WTC11 (cell line): ENCODE data around the gene B4GALNT1. TPM values are rescaled to one million over a fixed set of nuclear protein-coding genes. Genes with fewer than 3 reads are reported as not detected.

ENCODE experiments used
- ATAC-seq: fragments of 200-7000 bp; cut with Tn5 transposase; 2 replicates; pipeline ENCODE4 v1.10.0; 2021; ENCODE audit warnings: mild to moderate bottlenecking, moderate library complexity
- CTCF ChIA-PET: fragments of 300-600 bp; sonication (Branson Sonifier 250); formaldehyde crosslinking; loops from one replicate; lab custom pipeline; 2021; ENCODE audit warnings: antibody characterized with exemption; lab: Charles Lee
- POLR2A ChIA-PET: fragments of 350-600 bp; sonication (Branson Sonifier 250); formaldehyde crosslinking; loops from one replicate; lab custom pipeline; 2021; ENCODE audit warnings: antibody characterized with exemption; lab: Charles Lee
- DNase-seq: peaks from one replicate; pipeline ENCODE4 v3.0.0; 2021; ENCODE audit warnings: low spot score
- H3K27ac Mint-ChIP-seq: 2 replicates; pipeline ENCODE4 v1.8.0; 2021; ENCODE audit warnings: mixed read lengths
- H3K27me3 Mint-ChIP-seq: 2 replicates; pipeline ENCODE4 v1.8.0; 2021; ENCODE audit warnings: low read depth, mild to moderate bottlenecking, moderate library complexity, mixed read lengths
- H3K36me3 Mint-ChIP-seq: 2 replicates; pipeline ENCODE4 v1.8.0; 2021; ENCODE audit warnings: mixed read lengths
- H3K4me1 Mint-ChIP-seq: 2 replicates; pipeline ENCODE4 v1.8.0; 2022; ENCODE audit warnings: mixed read lengths
- H3K4me3 Mint-ChIP-seq: 2 replicates; pipeline ENCODE4 v1.8.0; 2021; ENCODE audit warnings: mild to moderate bottlenecking, moderate library complexity, mixed read lengths
- H3K9me3 Mint-ChIP-seq: 2 replicates; pipeline ENCODE4 v1.8.0; 2021; ENCODE audit warnings: mixed read lengths
- CTCF ChIP-seq: fragments of 200-600 bp; IDR thresholded peaks from 2 replicates; pipeline ENCODE4 v1.8.0; 2022; ENCODE audit warnings: antibody characterized with exemption
- EMX1 ChIP-seq: fragments of 250-450 bp; sonication (Bioruptor Pico); IDR thresholded peaks from 2 replicates; pipeline ENCODE4 v1.8.0; 2021; ENCODE audit warnings: mild to moderate bottlenecking
- ESRRA ChIP-seq: sonication (generic); formaldehyde crosslinking; IDR thresholded peaks from 2 replicates; pipeline ENCODE4 v1.8.1; 2022; ENCODE audit warnings: mild to moderate bottlenecking, missing genetic modification reagents, borderline replicate concordance
- PRRX2 ChIP-seq: fragments of 250-450 bp; sonication (Bioruptor Pico); IDR thresholded peaks from 2 replicates; pipeline ENCODE4 v1.8.0; 2021; ENCODE audit warnings: mild to moderate bottlenecking
- total RNA-seq: library from RNA; stranded (reverse); gene quantifications from 3 replicates; pipeline ENCODE4 v1.2.3, GENCODE V29; 2021
- TF ChIP-seq, protein P1 (sequence below): fragments of 250-450 bp; sonication (Bioruptor Pico); IDR thresholded peaks from 2 replicates; pipeline ENCODE4 v1.9.0; 2021; ENCODE audit warnings: moderate library complexity, mild to moderate bottlenecking, inconsistent platforms, borderline replicate concordance
- TF ChIP-seq, protein P2 (sequence below): sonication (generic); formaldehyde crosslinking; IDR thresholded peaks from 2 replicates; pipeline ENCODE4 v1.8.1; 2022; ENCODE audit warnings: low read depth, mild to moderate bottlenecking, moderate library complexity, missing genetic modification reagents, borderline replicate concordance
- TF ChIP-seq, protein P3 (sequence below): sonication (generic); formaldehyde crosslinking; IDR thresholded peaks from 2 replicates; pipeline ENCODE4 v1.8.0; 2023; ENCODE audit warnings: missing genetic modification reagents, mild to moderate bottlenecking, borderline replicate concordance
- TF ChIP-seq, protein P4 (sequence below): sonication (generic); formaldehyde crosslinking; IDR thresholded peaks from 2 replicates; pipeline ENCODE4 v1.8.1; 2022; ENCODE audit warnings: missing genetic modification reagents, borderline replicate concordance

B4GALNT1 gene
- total RNA-seq, 1 experiment from 2014 or later = 1.2 TPM

- TF ChIP-seq, protein P1, sequence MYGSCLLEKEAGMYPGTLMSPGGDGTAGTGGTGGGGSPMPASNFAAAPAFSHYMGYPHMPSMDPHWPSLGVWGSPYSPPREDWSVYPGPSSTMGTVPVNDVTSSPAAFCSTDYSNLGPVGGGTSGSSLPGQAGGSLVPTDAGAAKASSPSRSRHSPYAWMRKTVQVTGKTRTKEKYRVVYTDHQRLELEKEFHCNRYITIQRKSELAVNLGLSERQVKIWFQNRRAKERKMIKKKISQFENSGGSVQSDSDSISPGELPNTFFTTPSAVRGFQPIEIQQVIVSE (CRISPR knock-in tag) = no peak
These were observed 9.6 kb downstream of the B4GALNT1 start (continued) for GRCh38 chr12:57623385-57623784.

- Mint-ChIP-seq H3K9me3 (no peaks in the 10 kb centered on the region), H3K27me3 (peaks cover 100% of the 10 kb centered on the region), H3K36me3 (peaks cover 2% of the 10 kb centered on the region; the same call in 1 of the 2 replicates), H3K4me1 (peaks cover 29% of the 10 kb centered on the region), H3K27ac (no peak overlapping the region), H3K4me3 (peak overlapping the region; percentile 78)
- POLR2A ChIA-PET = no interaction called here
- DNase-seq = no peak
- TF ChIP-seq, protein P2, sequence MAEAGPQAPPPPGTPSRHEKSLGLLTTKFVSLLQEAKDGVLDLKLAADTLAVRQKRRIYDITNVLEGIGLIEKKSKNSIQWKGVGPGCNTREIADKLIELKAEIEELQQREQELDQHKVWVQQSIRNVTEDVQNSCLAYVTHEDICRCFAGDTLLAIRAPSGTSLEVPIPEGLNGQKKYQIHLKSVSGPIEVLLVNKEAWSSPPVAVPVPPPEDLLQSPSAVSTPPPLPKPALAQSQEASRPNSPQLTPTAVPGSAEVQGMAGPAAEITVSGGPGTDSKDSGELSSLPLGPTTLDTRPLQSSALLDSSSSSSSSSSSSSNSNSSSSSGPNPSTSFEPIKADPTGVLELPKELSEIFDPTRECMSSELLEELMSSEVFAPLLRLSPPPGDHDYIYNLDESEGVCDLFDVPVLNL (CRISPR knock-in tag) = no peak
- TF ChIP-seq, protein P3, sequence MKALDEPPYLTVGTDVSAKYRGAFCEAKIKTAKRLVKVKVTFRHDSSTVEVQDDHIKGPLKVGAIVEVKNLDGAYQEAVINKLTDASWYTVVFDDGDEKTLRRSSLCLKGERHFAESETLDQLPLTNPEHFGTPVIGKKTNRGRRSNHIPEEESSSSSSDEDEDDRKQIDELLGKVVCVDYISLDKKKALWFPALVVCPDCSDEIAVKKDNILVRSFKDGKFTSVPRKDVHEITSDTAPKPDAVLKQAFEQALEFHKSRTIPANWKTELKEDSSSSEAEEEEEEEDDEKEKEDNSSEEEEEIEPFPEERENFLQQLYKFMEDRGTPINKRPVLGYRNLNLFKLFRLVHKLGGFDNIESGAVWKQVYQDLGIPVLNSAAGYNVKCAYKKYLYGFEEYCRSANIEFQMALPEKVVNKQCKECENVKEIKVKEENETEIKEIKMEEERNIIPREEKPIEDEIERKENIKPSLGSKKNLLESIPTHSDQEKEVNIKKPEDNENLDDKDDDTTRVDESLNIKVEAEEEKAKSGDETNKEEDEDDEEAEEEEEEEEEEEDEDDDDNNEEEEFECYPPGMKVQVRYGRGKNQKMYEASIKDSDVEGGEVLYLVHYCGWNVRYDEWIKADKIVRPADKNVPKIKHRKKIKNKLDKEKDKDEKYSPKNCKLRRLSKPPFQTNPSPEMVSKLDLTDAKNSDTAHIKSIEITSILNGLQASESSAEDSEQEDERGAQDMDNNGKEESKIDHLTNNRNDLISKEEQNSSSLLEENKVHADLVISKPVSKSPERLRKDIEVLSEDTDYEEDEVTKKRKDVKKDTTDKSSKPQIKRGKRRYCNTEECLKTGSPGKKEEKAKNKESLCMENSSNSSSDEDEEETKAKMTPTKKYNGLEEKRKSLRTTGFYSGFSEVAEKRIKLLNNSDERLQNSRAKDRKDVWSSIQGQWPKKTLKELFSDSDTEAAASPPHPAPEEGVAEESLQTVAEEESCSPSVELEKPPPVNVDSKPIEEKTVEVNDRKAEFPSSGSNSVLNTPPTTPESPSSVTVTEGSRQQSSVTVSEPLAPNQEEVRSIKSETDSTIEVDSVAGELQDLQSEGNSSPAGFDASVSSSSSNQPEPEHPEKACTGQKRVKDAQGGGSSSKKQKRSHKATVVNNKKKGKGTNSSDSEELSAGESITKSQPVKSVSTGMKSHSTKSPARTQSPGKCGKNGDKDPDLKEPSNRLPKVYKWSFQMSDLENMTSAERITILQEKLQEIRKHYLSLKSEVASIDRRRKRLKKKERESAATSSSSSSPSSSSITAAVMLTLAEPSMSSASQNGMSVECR (CRISPR knock-in tag) = no peak
- TF ChIP-seq CTCF (0 out of 2 replicates have a peak, but pooled peaks have one; percentile 4), ESRRA (CRISPR knock-in tag) (no peak), PRRX2 (CRISPR knock-in tag) (no peak), EMX1 (no peak)
- TF ChIP-seq, protein P4, sequence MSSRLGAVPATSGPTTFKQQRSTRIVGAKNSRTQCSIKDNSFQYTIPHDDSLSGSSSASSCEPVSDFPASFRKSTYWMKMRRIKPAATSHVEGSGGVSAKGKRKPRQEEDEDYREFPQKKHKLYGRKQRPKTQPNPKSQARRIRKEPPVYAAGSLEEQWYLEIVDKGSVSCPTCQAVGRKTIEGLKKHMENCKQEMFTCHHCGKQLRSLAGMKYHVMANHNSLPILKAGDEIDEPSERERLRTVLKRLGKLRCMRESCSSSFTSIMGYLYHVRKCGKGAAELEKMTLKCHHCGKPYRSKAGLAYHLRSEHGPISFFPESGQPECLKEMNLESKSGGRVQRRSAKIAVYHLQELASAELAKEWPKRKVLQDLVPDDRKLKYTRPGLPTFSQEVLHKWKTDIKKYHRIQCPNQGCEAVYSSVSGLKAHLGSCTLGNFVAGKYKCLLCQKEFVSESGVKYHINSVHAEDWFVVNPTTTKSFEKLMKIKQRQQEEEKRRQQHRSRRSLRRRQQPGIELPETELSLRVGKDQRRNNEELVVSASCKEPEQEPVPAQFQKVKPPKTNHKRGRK (CRISPR knock-in tag) = no peak
- CTCF ChIA-PET = interaction anchor here (0.7 to 1.8 kb wide), 3 partner anchors 10 to 39 kb away, joined by 3 to 7 read pairs (median 6); partner anchors contain the start of gene B4GALNT1
- ATAC-seq = no peak
These were observed 10.4 kb downstream of the B4GALNT1 start for GRCh38 chr12:57622293-57623245.
